ENCODE data around the gene HPCAL1. TPM values are rescaled to one million over a fixed set of nuclear protein-coding genes. Genes with fewer than 3 reads are reported as not detected.

Gene HPCAL1
- total and polyA plus RNA-seq, 7 experiments from 2014 or later: 44.9 to 137 (median 89.2) TPM

DNA sequence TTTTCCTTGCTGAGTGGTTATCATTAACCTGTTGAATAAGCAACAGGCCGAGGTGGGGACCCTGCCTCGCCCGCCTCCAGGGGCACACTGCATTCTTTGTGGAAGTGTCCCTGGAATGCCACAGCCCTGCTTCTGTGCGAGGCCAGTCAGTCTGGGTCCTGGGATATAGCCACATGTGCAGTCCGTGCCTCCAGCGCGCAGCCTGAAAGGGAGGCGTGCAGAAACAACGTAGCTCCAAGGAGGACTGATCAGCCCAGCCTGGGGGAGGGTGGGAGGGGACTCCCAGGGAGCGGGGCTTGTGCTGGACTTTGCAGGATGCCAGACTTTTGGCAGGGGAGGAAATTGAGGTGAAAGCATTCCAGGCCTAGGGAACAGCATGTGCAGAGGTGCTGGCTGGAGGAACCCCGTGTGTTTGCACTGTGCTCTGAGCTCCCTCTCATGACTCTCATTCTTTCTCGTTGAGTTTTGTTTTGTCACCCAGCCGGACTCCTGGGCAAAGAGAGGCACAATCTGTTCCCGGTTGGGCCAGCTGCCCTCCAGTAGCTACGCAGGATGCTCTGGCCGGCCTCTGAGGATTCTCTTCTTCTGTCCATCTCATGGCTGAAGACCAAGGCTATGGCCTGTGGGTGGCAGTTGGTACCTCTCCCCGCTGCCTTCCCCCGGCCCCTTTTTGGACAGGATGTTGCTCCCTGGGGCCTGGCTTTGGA lies 39.7 kb downstream of the HPCAL1 start:
- no peaks in the 10 kb centered on the region for H3K9me3 ChIP-seq (ENCODE audit: control insufficient read depth in 2 of 3, low read length in 3 of 3)
- H3K36me3 Mint-ChIP-seq: peaks cover 0 to 18% (median 14%) of the 10 kb centered on the region in 5 donors

DNA sequence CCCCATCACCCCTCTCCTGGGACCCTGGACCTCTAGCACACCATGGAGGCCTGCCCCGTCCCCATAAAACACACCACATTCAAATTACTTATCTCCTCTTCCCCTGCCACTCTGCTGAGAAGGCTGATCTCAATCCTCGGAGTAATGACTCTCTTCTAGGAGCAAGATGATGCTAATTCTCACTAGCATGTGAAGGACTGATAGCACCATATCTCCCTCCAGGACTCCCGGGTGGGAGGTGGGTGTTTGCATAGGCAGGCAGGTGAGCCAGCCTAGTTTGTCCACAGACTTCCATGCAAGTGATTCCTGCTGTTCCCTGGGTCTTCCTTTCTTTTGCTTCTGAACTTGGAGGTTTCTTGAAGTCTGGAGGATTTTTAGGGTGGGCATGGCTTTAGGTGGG lies 40.5 kb downstream of the HPCAL1 start:
- H3K36me3 Mint-ChIP-seq: peaks cover 0 to 16% (median 7%) of the 10 kb centered on the region in 5 donors
- CTCF ChIA-PET: interaction anchor here (1.0 kb wide), 1 partner anchor 13 kb away, joined by 5 read pairs; no protein-coding TSS in a partner anchor

More for the DNA sequence above, 39.7 kb downstream of the HPCAL1 start:
- Mint-ChIP-seq H3K4me1 (peaks cover 31 to 91% (median 80%) of the 10 kb centered on the region in 7 donors), H3K27me3 (no peaks in the 10 kb centered on the region), H3K9me3 (no peaks in the 10 kb centered on the region), H3K27ac (peak overlapping the region in 1 of 9 donors; percentile 6), H3K4me3 (no peak overlapping the region)
- DNase-seq: no peak
- ATAC-seq: no peak
- CTCF ChIA-PET: interaction anchor here (0.6 to 1.0 kb wide), 2 partner anchors 12 to 218 kb away, joined by 3 to 5 read pairs; no protein-coding TSS in a partner anchor
- no peaks in the 10 kb centered on the region for H3K27me3 ChIP-seq (ENCODE audit: control insufficient read depth in 2 of 2, insufficient read depth in 2 of 2, low read length in 2 of 2)
- H3K4me1 ChIP-seq (ENCODE audit: control insufficient read depth in 2 of 2, insufficient read depth in 2 of 2, low read length in 2 of 2): peaks cover 10 to 61% of the 10 kb centered on the region in 2 donors
- no peaks in the 10 kb centered on the region for H3K36me3 ChIP-seq (ENCODE audit: control insufficient read depth in 2 of 3, insufficient read depth in 3 of 3, low read length in 3 of 3)
- no peak overlapping the region for H3K27ac ChIP-seq (ENCODE audit: low read depth, low read length)
- intact Hi-C loops (cut with micrococcal nuclease): no loop called here
- POLR2A ChIA-PET: interaction anchor here (0.7 to 1.5 kb wide), 2 partner anchors 10 to 36 kb away, joined by 5 to 7 read pairs; no protein-coding TSS in a partner anchor
- no peak overlapping the region for H3K4me3 ChIP-seq (ENCODE audit: low read length)

DNA sequence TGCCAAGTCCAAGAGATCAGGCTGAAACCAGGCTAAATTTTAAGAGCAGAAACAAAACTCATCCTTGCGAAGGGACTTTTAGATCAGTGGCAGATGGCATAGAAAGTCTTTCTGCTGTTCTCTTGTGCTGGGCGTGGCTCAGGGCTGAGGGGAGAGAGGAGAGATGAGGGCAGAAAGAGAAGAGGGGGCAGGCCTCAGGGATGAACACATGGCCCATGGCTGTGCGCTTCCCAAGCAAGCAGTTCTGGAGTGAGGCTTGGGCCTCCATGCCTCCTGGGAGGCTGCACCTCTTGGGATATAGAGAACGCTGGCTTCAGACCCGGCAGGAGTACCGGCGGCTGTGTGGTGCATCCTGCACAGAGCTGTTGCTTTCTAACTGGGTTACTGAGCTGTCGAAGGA lies 41.0 kb downstream of the HPCAL1 start:
- no peaks in the 10 kb centered on the region for H3K27me3 ChIP-seq (ENCODE audit: control insufficient read depth in 2 of 2, insufficient read depth in 2 of 2, low read length in 2 of 2)

More for the DNA sequence above, 40.5 kb downstream of the HPCAL1 start:
- DNase-seq: no peak
- Mint-ChIP-seq H3K4me3 (peak overlapping the region in 6 of 10 donors; percentile 19 to 78 (median 48)), H3K27ac (peak overlapping the region in 6 of 9 donors; percentile 6 to 83 (median 72)), H3K4me1 (peaks cover 23 to 91% (median 75%) of the 10 kb centered on the region in 7 donors), H3K9me3 (no peaks in the 10 kb centered on the region), H3K27me3 (no peaks in the 10 kb centered on the region)
- POLR2A ChIA-PET: interaction anchor here (0.6 to 1.5 kb wide), 2 partner anchors 11 to 1654 kb away, joined by 4 to 7 read pairs; no protein-coding TSS in a partner anchor
- Histone ChIP-seq H3K27me3 (ENCODE audit: control insufficient read depth in 2 of 2, insufficient read depth in 2 of 2, low read length in 2 of 2) (no peaks in the 10 kb centered on the region), H3K27ac (ENCODE audit: low read depth, low read length) (no peak overlapping the region), H3K9me3 (ENCODE audit: control insufficient read depth in 2 of 3, low read length in 3 of 3) (no peaks in the 10 kb centered on the region), H3K36me3 (ENCODE audit: control insufficient read depth in 2 of 3, insufficient read depth in 3 of 3, low read length in 3 of 3) (no peaks in the 10 kb centered on the region), H3K4me3 (ENCODE audit: low read length) (no peak overlapping the region), H3K4me1 (ENCODE audit: control insufficient read depth in 2 of 2, insufficient read depth in 2 of 2, low read length in 2 of 2) (peaks cover 10 to 63% of the 10 kb centered on the region in 2 donors)
- ATAC-seq: no peak
- intact Hi-C loops (cut with micrococcal nuclease): no loop called here

DNA sequence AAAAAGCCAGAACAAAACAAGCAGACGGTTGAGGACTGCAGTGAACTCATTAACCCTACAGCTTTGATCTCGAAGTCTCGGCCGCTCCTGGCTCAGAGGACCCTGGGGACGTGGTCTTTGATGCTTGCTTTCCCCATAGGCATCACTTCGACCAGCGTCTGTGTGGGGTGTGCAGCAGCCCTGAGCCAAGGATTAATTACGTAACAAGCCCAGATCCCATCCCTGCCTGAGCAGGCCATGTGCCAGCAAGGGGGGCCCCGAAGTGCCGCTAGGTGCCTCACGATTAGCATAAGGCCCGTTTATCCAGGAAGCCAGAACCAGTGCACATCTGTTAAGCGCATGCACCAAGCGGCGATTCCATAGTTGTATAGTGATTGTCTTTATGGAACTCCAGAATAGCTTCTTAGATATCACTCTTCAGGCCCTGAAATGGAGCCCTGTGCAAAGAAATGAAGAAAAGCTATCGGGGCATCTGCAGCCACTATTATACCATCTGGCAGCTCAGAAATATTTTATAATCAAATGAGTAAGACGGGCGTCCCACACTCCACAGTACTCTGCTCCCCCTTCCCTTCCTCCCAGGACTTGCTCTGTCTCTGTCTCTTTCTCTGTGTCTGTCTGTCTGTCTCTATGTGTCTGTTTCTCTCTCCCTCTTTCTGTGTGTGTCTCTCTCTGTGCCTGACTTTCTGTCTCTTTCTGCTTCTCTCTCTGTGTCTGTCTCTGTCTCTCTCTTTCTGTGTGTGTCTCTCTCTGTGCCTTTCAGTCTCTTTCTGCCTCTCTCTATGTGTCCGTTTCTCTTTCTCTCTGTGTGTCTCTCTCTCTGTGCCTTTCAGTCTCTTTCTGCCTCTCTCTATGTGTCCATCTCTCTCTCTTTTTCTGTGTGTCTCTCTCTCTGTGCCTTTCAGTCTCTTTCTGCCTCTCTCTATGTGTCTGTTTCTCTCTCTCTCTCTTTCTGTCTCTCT lies 41.7 kb downstream of the HPCAL1 start:
- Histone ChIP-seq H3K27ac (ENCODE audit: low read depth, low read length) (no peak overlapping the region), H3K4me3 (ENCODE audit: low read length) (no peak overlapping the region), H3K9me3 (ENCODE audit: control insufficient read depth in 2 of 3, low read length in 3 of 3) (no peaks in the 10 kb centered on the region), H3K4me1 (ENCODE audit: control insufficient read depth in 2 of 2, insufficient read depth in 2 of 2, low read length in 2 of 2) (peaks cover 10 to 58% of the 10 kb centered on the region in 2 donors), H3K36me3 (ENCODE audit: control insufficient read depth in 2 of 3, insufficient read depth in 3 of 3, low read length in 3 of 3) (no peaks in the 10 kb centered on the region), H3K27me3 (ENCODE audit: control insufficient read depth in 2 of 2, insufficient read depth in 2 of 2, low read length in 2 of 2) (no peaks in the 10 kb centered on the region)
- no peak for DNase-seq
- Mint-ChIP-seq H3K4me1 (peaks cover 24 to 90% (median 73%) of the 10 kb centered on the region in 7 donors), H3K36me3 (peaks cover 0 to 12% (median 0%) of the 10 kb centered on the region in 5 donors), H3K27me3 (no peaks in the 10 kb centered on the region), H3K9me3 (no peaks in the 10 kb centered on the region), H3K27ac (peak overlapping the region in 8 of 9 donors; percentile 16 to 93 (median 80)), H3K4me3 (peak overlapping the region in 9 of 10 donors; percentile 5 to 78 (median 56))
- ChIA-PET CTCF (interaction anchor here (1.1 kb wide), 1 partner anchor 14 kb away, joined by 3 read pairs; no protein-coding TSS in a partner anchor), POLR2A (no interaction called here)
- ATAC-seq: no peak
- intact Hi-C loops (cut with micrococcal nuclease): no loop called here

More for the DNA sequence above, 41.0 kb downstream of the HPCAL1 start:
- no peaks in the 10 kb centered on the region for H3K9me3 ChIP-seq (ENCODE audit: control insufficient read depth in 2 of 3, low read length in 3 of 3)
- DNase-seq (no peak), ATAC-seq (no peak)
- no peaks in the 10 kb centered on the region for H3K9me3 Mint-ChIP-seq
- H3K4me3 ChIP-seq (ENCODE audit: low read length): no peak overlapping the region
- ChIA-PET CTCF (interaction anchor here (1.1 kb wide), 1 partner anchor 14 kb away, joined by 3 read pairs; no protein-coding TSS in a partner anchor), POLR2A (interaction anchor here (0.6 to 1.5 kb wide), 2 partner anchors 12 to 1653 kb away, joined by 4 to 7 read pairs; no protein-coding TSS in a partner anchor)
- peak overlapping the region in 8 of 9 donors; percentile 6 to 83 (median 51) for H3K27ac Mint-ChIP-seq
- H3K36me3 Mint-ChIP-seq: peaks cover 0 to 12% (median 2%) of the 10 kb centered on the region in 5 donors
- intact Hi-C loops (cut with micrococcal nuclease): no loop called here
- no peak overlapping the region for H3K27ac ChIP-seq (ENCODE audit: low read depth, low read length)
- no peaks in the 10 kb centered on the region for H3K36me3 ChIP-seq (ENCODE audit: control insufficient read depth in 2 of 3, insufficient read depth in 3 of 3, low read length in 3 of 3)
- H3K4me3 Mint-ChIP-seq: peak overlapping the region in 6 of 10 donors; percentile 19 to 78 (median 48)
- H3K4me1 Mint-ChIP-seq: peaks cover 21 to 89% (median 70%) of the 10 kb centered on the region in 7 donors
- no peaks in the 10 kb centered on the region for H3K27me3 Mint-ChIP-seq
- peaks cover 10 to 61% of the 10 kb centered on the region in 2 donors for H3K4me1 ChIP-seq (ENCODE audit: control insufficient read depth in 2 of 2, insufficient read depth in 2 of 2, low read length in 2 of 2)

DNA sequence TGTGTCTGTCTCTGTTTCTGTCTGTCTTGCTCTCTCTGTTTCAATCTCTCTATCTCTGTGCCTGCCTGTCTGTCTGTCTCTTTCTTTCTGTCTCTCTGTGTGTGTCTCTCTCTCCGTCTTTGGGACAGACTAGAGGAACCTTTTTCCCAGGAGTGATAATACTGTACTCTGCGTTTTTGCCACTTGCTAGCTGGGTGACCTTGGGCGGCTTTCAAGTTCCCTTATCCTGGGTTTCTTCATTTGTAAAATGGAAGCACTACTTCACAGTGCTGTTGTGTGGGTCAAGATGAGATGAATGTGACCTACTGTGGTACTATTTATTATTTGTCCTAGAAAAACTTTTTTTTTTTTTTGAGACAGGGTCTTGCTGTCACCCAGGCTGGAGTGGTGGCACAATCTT lies 42.4 kb downstream of the HPCAL1 start:
- Mint-ChIP-seq H3K27me3 (no peaks in the 10 kb centered on the region), H3K4me3 (peak overlapping the region in 8 of 10 donors; percentile 23 to 78 (median 56))

DNA sequence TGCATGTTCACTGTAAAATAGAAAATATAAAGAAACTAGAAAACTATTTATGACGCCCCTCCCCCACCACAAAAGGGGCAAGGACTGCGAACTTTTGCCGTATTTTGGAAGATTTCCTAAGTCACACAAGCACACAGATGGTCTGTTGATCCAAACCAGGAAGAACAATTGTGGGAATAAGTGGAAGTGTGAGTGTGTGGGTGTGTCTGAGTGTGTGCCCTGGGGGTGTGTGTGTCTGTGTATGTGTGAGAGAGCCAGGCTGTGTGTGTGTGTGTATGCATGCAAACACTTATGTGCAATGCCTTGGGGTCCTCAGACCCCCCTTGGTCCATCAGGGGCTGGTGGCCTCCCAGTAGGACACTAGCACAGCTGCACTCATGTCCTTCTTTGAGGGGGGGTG lies 43.1 kb downstream of the HPCAL1 start:
- Mint-ChIP-seq H3K27ac (peak overlapping the region in 6 of 9 donors; percentile 2 to 84 (median 36)), H3K4me3 (peak overlapping the region in 2 of 10 donors; percentile 5 to 34), H3K9me3 (no peaks in the 10 kb centered on the region), H3K27me3 (no peaks in the 10 kb centered on the region), H3K4me1 (peaks cover 27 to 88% (median 69%) of the 10 kb centered on the region in 7 donors), H3K36me3 (peaks cover 0 to 21% (median 0%) of the 10 kb centered on the region in 5 donors)
- Histone ChIP-seq H3K9me3 (ENCODE audit: control insufficient read depth in 2 of 3, low read length in 3 of 3) (no peaks in the 10 kb centered on the region), H3K4me3 (ENCODE audit: low read length) (no peak overlapping the region), H3K36me3 (ENCODE audit: control insufficient read depth in 2 of 3, insufficient read depth in 3 of 3, low read length in 3 of 3) (no peaks in the 10 kb centered on the region), H3K4me1 (ENCODE audit: control insufficient read depth in 2 of 2, insufficient read depth in 2 of 2, low read length in 2 of 2) (peaks cover 3 to 45% of the 10 kb centered on the region in 2 donors), H3K27me3 (ENCODE audit: control insufficient read depth in 2 of 2, insufficient read depth in 2 of 2, low read length in 2 of 2) (no peaks in the 10 kb centered on the region), H3K27ac (ENCODE audit: low read depth, low read length) (no peak overlapping the region)
- ChIA-PET CTCF (no interaction called here), POLR2A (no interaction called here)
- ATAC-seq (no peak), DNase-seq (no peak)
- intact Hi-C loops (cut with micrococcal nuclease): no loop called here

More for the DNA sequence above, 42.4 kb downstream of the HPCAL1 start:
- Histone ChIP-seq H3K4me3 (ENCODE audit: low read length) (no peak overlapping the region), H3K4me1 (ENCODE audit: control insufficient read depth in 2 of 2, insufficient read depth in 2 of 2, low read length in 2 of 2) (peaks cover 8 to 51% of the 10 kb centered on the region in 2 donors), H3K27me3 (ENCODE audit: control insufficient read depth in 2 of 2, insufficient read depth in 2 of 2, low read length in 2 of 2) (no peaks in the 10 kb centered on the region), H3K9me3 (ENCODE audit: control insufficient read depth in 2 of 3, low read length in 3 of 3) (no peaks in the 10 kb centered on the region), H3K36me3 (ENCODE audit: control insufficient read depth in 2 of 3, insufficient read depth in 3 of 3, low read length in 3 of 3) (no peaks in the 10 kb centered on the region), H3K27ac (ENCODE audit: low read depth, low read length) (no peak overlapping the region)
- peak; percentile 45 for ATAC-seq
- POLR2A ChIA-PET: no interaction called here
- H3K27ac Mint-ChIP-seq: peak overlapping the region in 8 of 9 donors; percentile 16 to 93 (median 80)
- intact Hi-C loops (cut with micrococcal nuclease): no loop called here
- no peaks in the 10 kb centered on the region for H3K9me3 Mint-ChIP-seq
- no peak for DNase-seq
- H3K36me3 Mint-ChIP-seq: peaks cover 0 to 16% (median 0%) of the 10 kb centered on the region in 5 donors
- CTCF ChIA-PET: no interaction called here
- peaks cover 24 to 88% (median 70%) of the 10 kb centered on the region in 7 donors for H3K4me1 Mint-ChIP-seq
